MM.1S (cell line): ENCODE data around the gene GGTA1.

ENCODE experiments used
- DNase-seq: peaks from one replicate; pipeline ENCODE4 v3.0.0-alpha.2; 2015
- H2AFZ ChIP-seq: fragments of 300-600 bp; sonication (generic); 2 replicates; pipeline ENCODE4 v1.6.0; 2016; ENCODE audit warnings: antibody characterized with exemption, low read length
- H3F3A ChIP-seq: fragments of 300-600 bp; sonication (generic); 2 replicates; pipeline ENCODE4 v1.6.1; 2016; ENCODE audit warnings: mild to moderate bottlenecking, antibody characterized with exemption, low read length, moderate library complexity, mixed read lengths; ENCODE audit not compliant: insufficient read depth
- H3K27ac ChIP-seq: fragments of 300-600 bp; sonication (generic); 2 replicates; pipeline ENCODE4 v1.5.1; 2016; ENCODE audit warnings: mild to moderate bottlenecking, low read length
- H3K27me3 ChIP-seq: fragments of 300-600 bp; sonication (generic); replicated peaks from 2 replicates; pipeline ENCODE4 v1.6.0; 2016; ENCODE audit warnings: low read length; ENCODE audit not compliant: insufficient read depth
- H3K36me3 ChIP-seq: fragments of 300-600 bp; sonication (generic); replicated peaks from 2 replicates; pipeline ENCODE4 v1.6.1; 2016; ENCODE audit warnings: mild to moderate bottlenecking, low read length, mixed read lengths; ENCODE audit not compliant: insufficient read depth
- H3K4me1 ChIP-seq: fragments of 300-600 bp; sonication (generic); 2 replicates; pipeline ENCODE4 v1.6.1; 2016; ENCODE audit warnings: low read length, mixed read lengths
- H3K4me2 ChIP-seq: fragments of 300-600 bp; sonication (generic); 2 replicates; pipeline ENCODE4 v1.6.0; 2016; ENCODE audit warnings: low read depth, low read length
- H3K4me3 ChIP-seq: fragments of 300-600 bp; sonication (generic); 2 replicates; pipeline ENCODE4 v1.5.1; 2016; ENCODE audit warnings: low read length, mixed read lengths
- H3K79me2 ChIP-seq: fragments of 300-600 bp; sonication (generic); 2 replicates; pipeline ENCODE4 v1.6.1; 2016; ENCODE audit warnings: mixed run types, low read length, mixed read lengths
- H3K9ac ChIP-seq: fragments of 300-600 bp; sonication (generic); 2 replicates; pipeline ENCODE4 v1.6.1; 2016; ENCODE audit warnings: low read length, mixed read lengths
- H3K9me2 ChIP-seq: fragments of 300-600 bp; sonication (generic); replicated peaks from 2 replicates; pipeline ENCODE4 v1.6.1; 2016; ENCODE audit warnings: mild to moderate bottlenecking, low read length, mixed read lengths; ENCODE audit not compliant: insufficient read depth
- H3K9me3 ChIP-seq: fragments of 300-600 bp; sonication (generic); replicated peaks from 2 replicates; pipeline ENCODE4 v1.6.1; 2016; ENCODE audit warnings: mild to moderate bottlenecking, low read length, mixed read lengths; ENCODE audit not compliant: insufficient read depth
- H4K20me1 ChIP-seq: fragments of 300-600 bp; sonication (generic); 2 replicates; pipeline ENCODE4 v1.6.1; 2016; ENCODE audit warnings: mild to moderate bottlenecking, low read length, moderate library complexity, mixed read lengths; ENCODE audit not compliant: insufficient read depth
- CTCF ChIP-seq: fragments of 300-600 bp; sonication (generic); IDR thresholded peaks from 2 replicates; pipeline ENCODE4 v1.5.1; 2016; ENCODE audit warnings: antibody characterized with exemption, low read length, mixed read lengths
- EZH2 ChIP-seq: fragments of 300-600 bp; sonication (generic); optimal IDR thresholded peaks from 2 replicates; pipeline ENCODE3; 2017; ENCODE audit warnings: low read depth, mild to moderate bottlenecking, antibody characterized with exemption, low read length, mixed read lengths
- EZH2phosphoT487 ChIP-seq: fragments of 300-600 bp; sonication (generic); IDR thresholded peaks from 2 replicates; pipeline ENCODE4 v1.6.1; 2018; ENCODE audit warnings: antibody characterized with exemption, low read length

The GGTA1 gene

GRCh38 chr9:121508415-121508814 is 8.8 kb upstream of the GGTA1 start:
- Histone ChIP-seq H2AFZ (no peak overlapping the region), H3K9me2 (no peaks in the 10 kb centered on the region), H3K4me2 (no peak overlapping the region), H3K27ac (no peak overlapping the region), H3K4me3 (no peak overlapping the region), H3K9ac (no peak overlapping the region), H3K79me2 (no peaks in the 10 kb centered on the region), H3K4me1 (no peaks in the 10 kb centered on the region), H3K27me3 (peaks cover 4% of the 10 kb centered on the region; the same call in 1 of the 2 replicates), H3K9me3 (no peaks in the 10 kb centered on the region), H4K20me1 (no peaks in the 10 kb centered on the region), H3F3A (no peaks in the 10 kb centered on the region), H3K36me3 (no peaks in the 10 kb centered on the region)
- DNase-seq: no peak
- no peak for TF ChIP-seq EZH2phosphoT487
- no peak for TF ChIP-seq CTCF
- no peak for TF ChIP-seq EZH2

GRCh38 chr9:121505903-121506735 is 6.5 kb upstream of the GGTA1 start:
- no peaks in the 10 kb centered on the region for H3K9me3 ChIP-seq
- no peaks in the 10 kb centered on the region for H3F3A ChIP-seq
- H3K9me2 ChIP-seq: no peaks in the 10 kb centered on the region
- DNase-seq: no peak
- H3K9ac ChIP-seq: no peak overlapping the region
- peaks cover 4% of the 10 kb centered on the region; the same call in 1 of the 2 replicates for H3K27me3 ChIP-seq
- H4K20me1 ChIP-seq: no peaks in the 10 kb centered on the region
- H3K4me3 ChIP-seq: no peak overlapping the region
- H3K4me1 ChIP-seq: no peaks in the 10 kb centered on the region
- no peaks in the 10 kb centered on the region for H3K36me3 ChIP-seq
- no peak overlapping the region for H3K27ac ChIP-seq
- H3K79me2 ChIP-seq: no peaks in the 10 kb centered on the region
- no peak overlapping the region for H2AFZ ChIP-seq
- H3K4me2 ChIP-seq: no peak overlapping the region
- TF ChIP-seq EZH2 (no peak), CTCF (no peak), EZH2phosphoT487 (no peak)

GRCh38 chr9:121503444-121503843 is 3.8 kb upstream of the GGTA1 start:
- Histone ChIP-seq H3K27me3 (peaks cover 25% of the 10 kb centered on the region), H3K36me3 (no peaks in the 10 kb centered on the region), H3K79me2 (no peaks in the 10 kb centered on the region), H3K4me2 (no peak overlapping the region), H3K4me3 (no peak overlapping the region), H3K4me1 (peaks cover under 1% of the 10 kb centered on the region; the same call in 1 of the 2 replicates), H3K9me3 (no peaks in the 10 kb centered on the region), H3K9me2 (no peaks in the 10 kb centered on the region), H3K27ac (no peak overlapping the region), H3K9ac (no peak overlapping the region), H3F3A (no peaks in the 10 kb centered on the region), H4K20me1 (no peaks in the 10 kb centered on the region), H2AFZ (no peak overlapping the region)
- TF ChIP-seq EZH2phosphoT487 (no peak), CTCF (no peak), EZH2 (no peak)
- DNase-seq: no peak
